ENCODE results near the gene NGRN. TPM values are rescaled to one million over a fixed set of nuclear protein-coding genes. Genes with fewer than 3 reads are reported as not detected.
A peak's percentile ranks its signal among the peaks of the same experiment; 100 is the strongest.
"Not testable (repeated sequence)": the region's sequence is repeated elsewhere in the genome, so short reads cannot be mapped to it uniquely, and the experiment has no call there.

Gene NGRN
- total RNA-seq, 1 donor from 2014 or later: 132 TPM

- peak; percentile 48 for TF ChIP-seq CTCF (conservative IDR thresholded peaks at IDR 0.05)
- no peak overlapping the region for H3K4me3 Mint-ChIP-seq
- no peaks in the 10 kb centered on the region for H3K9me3 Mint-ChIP-seq
- H3K36me3 Mint-ChIP-seq (ENCODE audit: low read depth): no peaks in the 10 kb centered on the region
- H3K27ac Mint-ChIP-seq (ENCODE audit: unreplicated experiment): no peak overlapping the region
- peaks cover 7% of the 10 kb centered on the region for H3K4me1 Mint-ChIP-seq
- no peak for DNase-seq (ENCODE audit: low read depth, low spot score)
- no peaks in the 10 kb centered on the region for H3K27me3 Mint-ChIP-seq (ENCODE audit: low read depth)
Observed at GRCh38 chr15:90286678-90287077, 21.2 kb downstream of the NGRN start.

- Mint-ChIP-seq H3K36me3 (ENCODE audit: low read depth) (no peaks in the 10 kb centered on the region), H3K4me3 (no peak overlapping the region), H3K4me1 (peaks cover 7% of the 10 kb centered on the region), H3K27me3 (ENCODE audit: low read depth) (no peaks in the 10 kb centered on the region), H3K27ac (ENCODE audit: unreplicated experiment) (no peak overlapping the region), H3K9me3 (no peaks in the 10 kb centered on the region)
- TF ChIP-seq CTCF (conservative IDR thresholded peaks at IDR 0.05): no peak
- no peak for DNase-seq (ENCODE audit: low read depth, low spot score)
Observed at GRCh38 chr15:90287101-90287500, 21.6 kb downstream of the NGRN start.

GRCh38 chr15:90287946-90288345, 22.5 kb downstream of the NGRN start:
- Mint-ChIP-seq H3K27me3 (ENCODE audit: low read depth) (no peaks in the 10 kb centered on the region), H3K36me3 (ENCODE audit: low read depth) (no peaks in the 10 kb centered on the region), H3K9me3 (no peaks in the 10 kb centered on the region), H3K4me3 (no peak overlapping the region), H3K4me1 (peaks cover 7% of the 10 kb centered on the region), H3K27ac (ENCODE audit: unreplicated experiment) (no peak overlapping the region)
- DNase-seq (ENCODE audit: low read depth, low spot score): no peak
- no peak for TF ChIP-seq CTCF (conservative IDR thresholded peaks at IDR 0.05)

GRCh38 chr15:90291679-90292356, 26.3 kb downstream of the NGRN start:
- no peaks in the 10 kb centered on the region for H3K9me3 Mint-ChIP-seq
- DNase-seq (ENCODE audit: low read depth, low spot score): no peak
- no peak overlapping the region for H3K4me3 Mint-ChIP-seq
- H3K27ac Mint-ChIP-seq (ENCODE audit: unreplicated experiment): no peak overlapping the region
- H3K4me1 Mint-ChIP-seq: peaks cover 4% of the 10 kb centered on the region
- no peak for TF ChIP-seq CTCF (conservative IDR thresholded peaks at IDR 0.05)
- no peaks in the 10 kb centered on the region for H3K36me3 Mint-ChIP-seq (ENCODE audit: low read depth)
- peaks cover 4% of the 10 kb centered on the region for H3K27me3 Mint-ChIP-seq (ENCODE audit: low read depth)

- not testable (repeated sequence) for H3K27me3 Mint-ChIP-seq (ENCODE audit: low read depth); H3K4me1 Mint-ChIP-seq; H3K9me3 Mint-ChIP-seq; H3K4me3 Mint-ChIP-seq; H3K36me3 Mint-ChIP-seq (ENCODE audit: low read depth); H3K27ac Mint-ChIP-seq (ENCODE audit: unreplicated experiment)
- peak; percentile 61 for DNase-seq (ENCODE audit: low read depth, low spot score)
- peak; percentile 87 for TF ChIP-seq CTCF (conservative IDR thresholded peaks at IDR 0.05)
Observed at GRCh38 chr15:90293040-90293810, 27.8 kb downstream of the NGRN start.
